PC-3 (cell line): Measurements from ENCODE around the gene GIGYF1.

Source experiments
- EZH2 ChIP-seq: fragments of 300-600 bp; sonication (generic); IDR thresholded peaks from one replicate; pipeline ENCODE4 v1.6.1; 2017; ENCODE audit warnings: antibody characterized with exemption, mild to moderate bottlenecking, low read length; ENCODE audit not compliant: unreplicated experiment
- TF ChIP-seq, protein P1 (sequence below): fragments of 300-600 bp; sonication (generic); conservative IDR thresholded peaks from 2 replicates; pipeline ENCODE4 v1.5.1; 2017; ENCODE audit warnings: antibody characterized with exemption, low read depth, mild to moderate bottlenecking, low read length

GRCh38 chr7:100735730-100736129, 41.7 kb upstream of the GIGYF1 start:
- no peak for TF ChIP-seq EZH2
- TF ChIP-seq, protein P1, sequence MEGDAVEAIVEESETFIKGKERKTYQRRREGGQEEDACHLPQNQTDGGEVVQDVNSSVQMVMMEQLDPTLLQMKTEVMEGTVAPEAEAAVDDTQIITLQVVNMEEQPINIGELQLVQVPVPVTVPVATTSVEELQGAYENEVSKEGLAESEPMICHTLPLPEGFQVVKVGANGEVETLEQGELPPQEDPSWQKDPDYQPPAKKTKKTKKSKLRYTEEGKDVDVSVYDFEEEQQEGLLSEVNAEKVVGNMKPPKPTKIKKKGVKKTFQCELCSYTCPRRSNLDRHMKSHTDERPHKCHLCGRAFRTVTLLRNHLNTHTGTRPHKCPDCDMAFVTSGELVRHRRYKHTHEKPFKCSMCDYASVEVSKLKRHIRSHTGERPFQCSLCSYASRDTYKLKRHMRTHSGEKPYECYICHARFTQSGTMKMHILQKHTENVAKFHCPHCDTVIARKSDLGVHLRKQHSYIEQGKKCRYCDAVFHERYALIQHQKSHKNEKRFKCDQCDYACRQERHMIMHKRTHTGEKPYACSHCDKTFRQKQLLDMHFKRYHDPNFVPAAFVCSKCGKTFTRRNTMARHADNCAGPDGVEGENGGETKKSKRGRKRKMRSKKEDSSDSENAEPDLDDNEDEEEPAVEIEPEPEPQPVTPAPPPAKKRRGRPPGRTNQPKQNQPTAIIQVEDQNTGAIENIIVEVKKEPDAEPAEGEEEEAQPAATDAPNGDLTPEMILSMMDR: no peak
